ENCODE measurements around the gene STEEP1.

- TF ChIP-seq FOXM1 (IDR thresholded peaks at IDR 0.05; ENCODE audit: low read depth, low read length) = no peak
- no peak for TF ChIP-seq POLR2A (IDR thresholded peaks at IDR 0.05; ENCODE audit: low read depth, low read length)
- no peak for TF ChIP-seq YY1 (IDR thresholded peaks at IDR 0.05; ENCODE audit: low read depth, low read length)
- TF ChIP-seq MXI1 (IDR thresholded peaks at IDR 0.05; ENCODE audit: low read depth, low read length) = no peak
- TF ChIP-seq CHD2 (IDR thresholded peaks at IDR 0.05; ENCODE audit: borderline replicate concordance, low read depth, low read length) = no peak
Measured at GRCh38 chrX:119507206-119507605, 58.0 kb downstream of the STEEP1 start.

All from GM12878 (cell line).